Activated naive CD8-positive, alpha-beta T cell treated with anti-CD3 and anti-CD28 coated beads, Interleukin-2, amount 50 U/mL, for 24 hours (primary cell): ENCODE results near the gene SIRT2.
A peak's percentile ranks its signal among the peaks of the same experiment; 100 is the strongest.

Experiments
- ATAC-seq: fragments of 150-1000 bp; cut with Tn5 transposase; one replicate; pipeline ENCODE4 v1.10.0; 2021
- DNase-seq: peaks from one replicate; pipeline ENCODE4 v3.0.0; 2021
- H3K27ac Mint-ChIP-seq: one replicate; pipeline ENCODE4 v1.8.0; 2021; ENCODE audit warnings: mild to moderate bottlenecking, mixed read lengths
- H3K27me3 Mint-ChIP-seq: one replicate; pipeline ENCODE4 v1.8.0; 2021; ENCODE audit warnings: mixed read lengths
- H3K36me3 Mint-ChIP-seq: one replicate; pipeline ENCODE4 v1.8.0; 2021; ENCODE audit warnings: low read depth, mixed read lengths
- H3K4me1 Mint-ChIP-seq: one replicate; pipeline ENCODE4 v1.8.0; 2021; ENCODE audit warnings: mixed read lengths
- H3K4me3 Mint-ChIP-seq: one replicate; pipeline ENCODE4 v1.8.0; 2021; ENCODE audit warnings: mild to moderate bottlenecking, moderate library complexity, mixed read lengths
- H3K9me3 Mint-ChIP-seq: one replicate; pipeline ENCODE4 v1.8.0; 2021; ENCODE audit warnings: mixed read lengths

Gene SIRT2

GRCh38 chr19:38852231-38853044, 47.0 kb downstream of the SIRT2 start:
- peaks cover 62% of the 10 kb centered on the region for H3K4me1 Mint-ChIP-seq
- peak overlapping the region; percentile 90 for H3K4me3 Mint-ChIP-seq
- no peaks in the 10 kb centered on the region for H3K9me3 Mint-ChIP-seq
- ATAC-seq (no peak), DNase-seq (peak; percentile 68)
- H3K36me3 Mint-ChIP-seq, result peaks cover 22% of the 10 kb centered on the region
- H3K27me3 Mint-ChIP-seq, result peaks cover 3% of the 10 kb centered on the region
- peak overlapping the region; percentile 91 for H3K27ac Mint-ChIP-seq

GRCh38 chr19:38851622-38852230, 47.7 kb downstream of the SIRT2 start:
- peak overlapping the region; percentile 99 for H3K27ac Mint-ChIP-seq
- peaks cover 3% of the 10 kb centered on the region for H3K27me3 Mint-ChIP-seq
- H3K4me3 Mint-ChIP-seq, result peak overlapping the region; percentile 93
- H3K36me3 Mint-ChIP-seq, result peaks cover 29% of the 10 kb centered on the region
- no peaks in the 10 kb centered on the region for H3K9me3 Mint-ChIP-seq
- DNase-seq (peak; percentile 94), ATAC-seq (peak; percentile 4)
- H3K4me1 Mint-ChIP-seq, result peaks cover 61% of the 10 kb centered on the region

- H3K4me3 Mint-ChIP-seq, result peak overlapping the region; percentile 93
- ATAC-seq, result no peak
- peaks cover 3% of the 10 kb centered on the region for H3K27me3 Mint-ChIP-seq
- no peaks in the 10 kb centered on the region for H3K9me3 Mint-ChIP-seq
- H3K4me1 Mint-ChIP-seq, result peaks cover 60% of the 10 kb centered on the region
- peak; percentile 56 for DNase-seq
- H3K27ac Mint-ChIP-seq, result peak overlapping the region; percentile 99
- peaks cover 33% of the 10 kb centered on the region for H3K36me3 Mint-ChIP-seq
Observed at GRCh38 chr19:38850976-38851621, 48.3 kb downstream of the SIRT2 start.

GRCh38 chr19:38850436-38850975, 48.9 kb downstream of the SIRT2 start:
- H3K9me3 Mint-ChIP-seq, result no peaks in the 10 kb centered on the region
- peaks cover 3% of the 10 kb centered on the region for H3K27me3 Mint-ChIP-seq
- ATAC-seq, result peak; percentile 87
- H3K4me1 Mint-ChIP-seq, result peaks cover 66% of the 10 kb centered on the region
- H3K27ac Mint-ChIP-seq, result peak overlapping the region; percentile 99
- peaks cover 39% of the 10 kb centered on the region for H3K36me3 Mint-ChIP-seq
- H3K4me3 Mint-ChIP-seq, result peak overlapping the region; percentile 93
- peak; percentile 97 for DNase-seq

GRCh38 chr19:38849860-38850435, 49.5 kb downstream of the SIRT2 start, which contains the start of gene HNRNPL:
Gene HNRNPL (minus strand): TSS chr19:38849986. CDS start chr19:38849966, 20 bp downstream.
- peak within 1 kb of the TSS; percentile 93 for H3K4me3 Mint-ChIP-seq
- H3K9me3 Mint-ChIP-seq, result no peaks in the 10 kb centered on the region
- peak within 1 kb of the TSS; percentile 99 for H3K27ac Mint-ChIP-seq
- peaks cover 3% of the 10 kb centered on the region for H3K27me3 Mint-ChIP-seq
- H3K36me3 Mint-ChIP-seq, result peaks cover 44% of the 10 kb centered on the region
- ATAC-seq (peak; percentile 69), DNase-seq (peak; percentile 99)
- peaks cover 71% of the 10 kb centered on the region for H3K4me1 Mint-ChIP-seq

- peak overlapping the region; percentile 93 for H3K4me3 Mint-ChIP-seq
- ATAC-seq (peak; percentile 6), DNase-seq (peak; percentile 100)
- H3K4me1 Mint-ChIP-seq, result peaks cover 78% of the 10 kb centered on the region
- H3K27me3 Mint-ChIP-seq, result peaks cover 3% of the 10 kb centered on the region
- peaks cover 49% of the 10 kb centered on the region for H3K36me3 Mint-ChIP-seq
- H3K9me3 Mint-ChIP-seq, result no peaks in the 10 kb centered on the region
- peak overlapping the region; percentile 99 for H3K27ac Mint-ChIP-seq
Observed at GRCh38 chr19:38849147-38849859, 50.1 kb downstream of the SIRT2 start.

- Mint-ChIP-seq H3K4me1 (peaks cover 82% of the 10 kb centered on the region), H3K9me3 (no peaks in the 10 kb centered on the region), H3K27ac (peak overlapping the region; percentile 99), H3K27me3 (peaks cover 3% of the 10 kb centered on the region), H3K4me3 (peak overlapping the region; percentile 93), H3K36me3 (peaks cover 57% of the 10 kb centered on the region)
- ATAC-seq (no peak), DNase-seq (no peak)
Observed at GRCh38 chr19:38848299-38849146, 50.9 kb downstream of the SIRT2 start.

- H3K4me1 Mint-ChIP-seq, result peaks cover 92% of the 10 kb centered on the region
- H3K27ac Mint-ChIP-seq, result peak overlapping the region; percentile 83
- H3K9me3 Mint-ChIP-seq, result no peaks in the 10 kb centered on the region
- H3K36me3 Mint-ChIP-seq, result peaks cover 81% of the 10 kb centered on the region
- DNase-seq (no peak), ATAC-seq (no peak)
- peak overlapping the region; percentile 45 for H3K4me3 Mint-ChIP-seq
- peaks cover 3% of the 10 kb centered on the region for H3K27me3 Mint-ChIP-seq
Observed at GRCh38 chr19:38846097-38846496, 53.3 kb downstream of the SIRT2 start.

GRCh38 chr19:38845374-38846024, 53.9 kb downstream of the SIRT2 start:
- H3K4me1 Mint-ChIP-seq, result peaks cover 92% of the 10 kb centered on the region
- DNase-seq (no peak), ATAC-seq (no peak)
- peaks cover 3% of the 10 kb centered on the region for H3K27me3 Mint-ChIP-seq
- H3K9me3 Mint-ChIP-seq, result no peaks in the 10 kb centered on the region
- peak overlapping the region; percentile 83 for H3K27ac Mint-ChIP-seq
- H3K36me3 Mint-ChIP-seq, result peaks cover 87% of the 10 kb centered on the region
- H3K4me3 Mint-ChIP-seq, result peak overlapping the region; percentile 45

GRCh38 chr19:38844093-38844686, 55.2 kb downstream of the SIRT2 start:
- Mint-ChIP-seq H3K27me3 (peaks cover 1% of the 10 kb centered on the region), H3K4me1 (peaks cover 96% of the 10 kb centered on the region), H3K4me3 (peak overlapping the region; percentile 52), H3K27ac (peak overlapping the region; percentile 96), H3K9me3 (no peaks in the 10 kb centered on the region), H3K36me3 (peaks cover 94% of the 10 kb centered on the region)
- ATAC-seq (no peak), DNase-seq (no peak)

GRCh38 chr19:38843175-38843758, 56.2 kb downstream of the SIRT2 start:
- peaks cover 95% of the 10 kb centered on the region for H3K4me1 Mint-ChIP-seq
- H3K36me3 Mint-ChIP-seq, result peaks cover 94% of the 10 kb centered on the region
- H3K9me3 Mint-ChIP-seq, result no peaks in the 10 kb centered on the region

More at GRCh38 chr19:38843175-38843758, 56.2 kb downstream of the SIRT2 start:
- no peak for ATAC-seq
- Mint-ChIP-seq H3K27ac (peak overlapping the region; percentile 96), H3K27me3 (no peaks in the 10 kb centered on the region), H3K4me3 (peak overlapping the region; percentile 81)
- DNase-seq, result no peak
